ENCODE data around the gene ZNF771.

The ZNF771 gene

GRCh38 chr16:30407102-30407803, at the start of gene ZNF771:
Gene ZNF771, plus strand, starts transcription at chr16:30407606. Its CDS starts 448 bp downstream, at chr16:30408054.
- in situ Hi-C loops (cut with HindIII; ENCODE audit: low sequenced_read_pairs): no loop called here

GRCh38 chr16:30357715-30358576, 49.5 kb upstream of the ZNF771 start:
- in situ Hi-C loops (cut with HindIII; ENCODE audit: low sequenced_read_pairs): no loop called here

- in situ Hi-C loops (cut with HindIII; ENCODE audit: low sequenced_read_pairs): no loop called here
Observed at GRCh38 chr16:30358577-30358936, 48.8 kb upstream of the ZNF771 start.

- in situ Hi-C loops (cut with HindIII; ENCODE audit: low sequenced_read_pairs): no loop called here
Observed at GRCh38 chr16:30358990-30359870, 48.2 kb upstream of the ZNF771 start.

- in situ Hi-C loops (cut with HindIII; ENCODE audit: low sequenced_read_pairs): no loop called here
Observed at GRCh38 chr16:30359871-30360170, 47.6 kb upstream of the ZNF771 start.

GRCh38 chr16:30361180-30361579, 46.2 kb upstream of the ZNF771 start:
- in situ Hi-C loops (cut with HindIII; ENCODE audit: low sequenced_read_pairs): no loop called here

- in situ Hi-C loops (cut with HindIII; ENCODE audit: low sequenced_read_pairs): no loop called here
Observed at GRCh38 chr16:30365200-30365599, 42.2 kb upstream of the ZNF771 start.

GRCh38 chr16:30366511-30366910, 40.9 kb upstream of the ZNF771 start:
- in situ Hi-C loops (cut with HindIII; ENCODE audit: low sequenced_read_pairs): no loop called here

GRCh38 chr16:30367349-30368009, 39.9 kb upstream of the ZNF771 start:
- in situ Hi-C loops (cut with HindIII; ENCODE audit: low sequenced_read_pairs): no loop called here

GRCh38 chr16:30368122-30368791, 39.1 kb upstream of the ZNF771 start:
- in situ Hi-C loops (cut with HindIII; ENCODE audit: low sequenced_read_pairs): no loop called here

- in situ Hi-C loops (cut with HindIII; ENCODE audit: low sequenced_read_pairs): no loop called here
Observed at GRCh38 chr16:30368792-30369090, 38.7 kb upstream of the ZNF771 start.

- in situ Hi-C loops (cut with HindIII; ENCODE audit: low sequenced_read_pairs): no loop called here
Observed at GRCh38 chr16:30369091-30369937, 38.1 kb upstream of the ZNF771 start.

- in situ Hi-C loops (cut with HindIII; ENCODE audit: low sequenced_read_pairs): no loop called here
Observed at GRCh38 chr16:30369938-30370455, 37.4 kb upstream of the ZNF771 start.

GRCh38 chr16:30370456-30371247, 36.8 kb upstream of the ZNF771 start, which contains the start of gene TBC1D10B:
Gene TBC1D10B, minus strand, starts transcription at chr16:30370494. Its CDS starts 311 bp downstream, at chr16:30370183.
- in situ Hi-C loops (cut with HindIII; ENCODE audit: low sequenced_read_pairs): no loop called here

GRCh38 chr16:30371248-30371816, 36.1 kb upstream of the ZNF771 start:
- in situ Hi-C loops (cut with HindIII; ENCODE audit: low sequenced_read_pairs): no loop called here

GRCh38 chr16:30372038-30372712, 35.2 kb upstream of the ZNF771 start:
- in situ Hi-C loops (cut with HindIII; ENCODE audit: low sequenced_read_pairs): no loop called here

GRCh38 chr16:30372725-30373124, 34.7 kb upstream of the ZNF771 start:
- in situ Hi-C loops (cut with HindIII; ENCODE audit: low sequenced_read_pairs): no loop called here

GRCh38 chr16:30374538-30374937, 32.9 kb upstream of the ZNF771 start, which contains the start of gene MYL11:
Gene MYL11, plus strand, starts transcription at chr16:30374802. Its CDS starts 56 bp downstream, at chr16:30374858.
- in situ Hi-C loops (cut with HindIII; ENCODE audit: low sequenced_read_pairs): no loop called here

Measured in endothelial cell of hepatic sinusoid (primary cell).